Testis (tissue), 3 donors: Measurements from ENCODE around the gene OR4E2. TPM values are rescaled to one million over a fixed set of nuclear protein-coding genes. Genes with fewer than 3 reads are reported as not detected.
"Not testable (repeated sequence)": the region's sequence is repeated elsewhere in the genome, so short reads cannot be mapped to it uniquely, and the experiment has no call there.

ENCODE experiments used
- DNase-seq: peaks from one replicate; pipeline ENCODE4 v3.0.0-alpha.2; 2019
- H3K27ac ChIP-seq, 2 donors: fragments of 200-600 bp; sonication (generic); one replicate each; pipeline ENCODE4 v1.5.1; 2019
- H3K27me3 ChIP-seq: fragments of 200-600 bp; sonication (generic); one replicate; pipeline ENCODE4 v1.5.1; 2019
- H3K36me3 ChIP-seq: fragments of 200-600 bp; sonication (generic); one replicate; pipeline ENCODE4 v1.5.1; 2017; ENCODE audit warnings: low read depth; ENCODE audit errors: missing control alignments
- H3K4me1 ChIP-seq: fragments of 200-600 bp; sonication (generic); one replicate; pipeline ENCODE4 v1.5.1; 2019
- H3K4me3 ChIP-seq, 2 donors: fragments of 200-600 bp; sonication (generic); one replicate each; pipeline ENCODE4 v1.5.1; 2017 to 2019
- H3K9me3 ChIP-seq: fragments of 200-600 bp; sonication (generic); one replicate; pipeline ENCODE4 v1.5.1; 2017
- POLR2A ChIP-seq: fragments of 450-650 bp; IDR thresholded peaks from one replicate; pipeline ENCODE4 v1.6.1; 2017; ENCODE audit warnings: antibody characterized with exemption, mild to moderate bottlenecking, moderate library complexity
- WGBS, 2 donors: methylation state at CpG; one replicate each; pipeline ENCODE4 v1.1.5; 2018; 5-methylcytosine and 5-hydroxymethylcytosine counted together
- intact Hi-C: fragments of 100-400 bp; cut with DNase I; formaldehyde crosslinking; loops from one replicate; pipeline ENCODE4 v1.15.1; 2023; ENCODE audit warnings: low total_unique reads
- polyA plus RNA-seq: library from polyadenylated mRNA; stranded (reverse); fragments of 350-450 nt; fragmentation: Illumina TruSeq; extraction: RNeasy Lipid Tissue Mini Kit (QIAGEN cat#74804); gene quantifications from one replicate; pipeline ENCODE4 v1.2.3, GENCODE V29; 2014; ENCODE audit warnings: low read depth, low replicate concordance; ENCODE audit not compliant: insufficient read depth
- total RNA-seq, 2 donors: library from RNA; depleted of rRNA; stranded (reverse); fragments of >200 nt; gene quantifications; one replicate each; pipeline ENCODE4 v1.2.3, GENCODE V29; 2016
- TF ChIP-seq, protein P1 (sequence below), 3 experiments: fragments of 450-650 bp in 2 of 3; fragments of 200-600 bp in 1 of 3; sonication (generic) in 1 of 3; IDR thresholded peaks; one replicate each; pipeline ENCODE4 v1.5.1; 2016 to 2019; ENCODE audit warnings: antibody characterized with exemption in 3 of 3, mild to moderate bottlenecking in 2 of 3, moderate library complexity in 1 of 3

Gene OR4E2
- total and polyA plus RNA-seq, 3 donors from 2014 or later, result 0.19 TPM; not detected in 2

GRCh38 chr14:21626491-21627230 is 27.0 kb upstream of the OR4E2 start:
- no peaks in the 10 kb centered on the region for H3K36me3 ChIP-seq
- no peaks in the 10 kb centered on the region for H3K4me1 ChIP-seq
- intact Hi-C loops, result no loop called here
- no peaks in the 10 kb centered on the region for H3K27me3 ChIP-seq
- TF ChIP-seq, protein P1, sequence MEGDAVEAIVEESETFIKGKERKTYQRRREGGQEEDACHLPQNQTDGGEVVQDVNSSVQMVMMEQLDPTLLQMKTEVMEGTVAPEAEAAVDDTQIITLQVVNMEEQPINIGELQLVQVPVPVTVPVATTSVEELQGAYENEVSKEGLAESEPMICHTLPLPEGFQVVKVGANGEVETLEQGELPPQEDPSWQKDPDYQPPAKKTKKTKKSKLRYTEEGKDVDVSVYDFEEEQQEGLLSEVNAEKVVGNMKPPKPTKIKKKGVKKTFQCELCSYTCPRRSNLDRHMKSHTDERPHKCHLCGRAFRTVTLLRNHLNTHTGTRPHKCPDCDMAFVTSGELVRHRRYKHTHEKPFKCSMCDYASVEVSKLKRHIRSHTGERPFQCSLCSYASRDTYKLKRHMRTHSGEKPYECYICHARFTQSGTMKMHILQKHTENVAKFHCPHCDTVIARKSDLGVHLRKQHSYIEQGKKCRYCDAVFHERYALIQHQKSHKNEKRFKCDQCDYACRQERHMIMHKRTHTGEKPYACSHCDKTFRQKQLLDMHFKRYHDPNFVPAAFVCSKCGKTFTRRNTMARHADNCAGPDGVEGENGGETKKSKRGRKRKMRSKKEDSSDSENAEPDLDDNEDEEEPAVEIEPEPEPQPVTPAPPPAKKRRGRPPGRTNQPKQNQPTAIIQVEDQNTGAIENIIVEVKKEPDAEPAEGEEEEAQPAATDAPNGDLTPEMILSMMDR (IDR thresholded peaks at IDR 0.05), result no peak
- no peak for TF ChIP-seq POLR2A
- no peak for DNase-seq
- no peak overlapping the region for H3K27ac ChIP-seq
- no peak overlapping the region for H3K4me3 ChIP-seq
- WGBS, 2 donors, result 73 to 86% methylated on average over 3 of the region's 3 CpGs
- no peaks in the 10 kb centered on the region for H3K9me3 ChIP-seq

DNA sequence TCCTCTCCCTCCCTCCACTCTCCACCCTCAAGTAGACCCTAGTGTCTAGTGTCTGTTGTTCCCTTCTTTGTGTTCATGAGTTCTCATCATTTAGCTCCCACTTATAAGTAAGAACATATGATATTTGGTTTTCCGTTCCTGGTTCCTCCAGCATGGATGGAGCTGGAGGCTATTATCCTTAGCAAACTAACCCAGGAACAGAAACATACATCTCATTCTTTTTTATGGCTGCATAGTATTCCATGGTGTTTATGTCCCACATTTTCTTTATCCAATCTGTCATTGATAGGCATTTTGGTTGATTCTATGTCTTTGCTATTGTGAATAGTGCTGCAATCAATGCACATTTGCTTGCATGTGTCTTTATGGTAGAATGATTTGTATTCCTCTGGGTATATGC is 23.1 kb upstream of the OR4E2 start:
- H3K4me3 ChIP-seq, H3K4me1 ChIP-seq, H3K27ac ChIP-seq, H3K27me3 ChIP-seq, H3K36me3 ChIP-seq, DNase-seq, H3K9me3 ChIP-seq, intact Hi-C loops: not testable (repeated sequence)
- WGBS, 2 donors, result 96 to 100% methylated on average over 1 of the region's 1 CpG

DNA sequence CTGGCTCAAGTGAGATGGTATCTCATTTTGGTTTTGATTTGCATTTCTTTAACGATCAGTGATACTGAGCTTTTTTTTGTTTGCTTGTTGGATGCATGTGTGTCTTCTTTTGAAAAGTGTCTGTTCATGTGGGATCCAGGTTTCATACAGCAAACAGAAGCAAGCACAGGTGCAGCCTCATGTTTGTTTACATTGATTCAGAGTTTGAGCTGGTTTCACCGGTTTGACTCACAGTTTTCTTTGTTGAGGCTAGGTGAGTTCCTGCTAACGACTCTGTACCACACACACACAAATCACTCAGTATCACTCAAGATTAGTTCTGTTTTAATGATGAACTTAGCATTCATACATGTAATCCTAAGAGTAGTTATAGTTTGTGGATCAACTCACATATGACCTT is 22.6 kb upstream of the OR4E2 start:
- Histone ChIP-seq H3K36me3 (no peaks in the 10 kb centered on the region), H3K27me3 (no peaks in the 10 kb centered on the region), H3K4me1 (no peaks in the 10 kb centered on the region), H3K9me3 (no peaks in the 10 kb centered on the region), H3K27ac (no peak overlapping the region), H3K4me3 (no peak overlapping the region)
- no peak for DNase-seq
- intact Hi-C loops, result no loop called here
- 24 to 62% methylated on average over 3 of the region's 3 CpGs for WGBS, 2 donors
- TF ChIP-seq POLR2A, result no peak
- TF ChIP-seq, protein P1 (IDR thresholded peaks at IDR 0.05), result no peak

GRCh38 chr14:21634840-21635239 is 18.8 kb upstream of the OR4E2 start, which contains the start of gene OR10G2:
OR10G2 (minus strand) TSS chr14:21634940; CDS start chr14:21634842, 98 bp downstream.
- intact Hi-C loops, result no loop called here
- H3K4me3 ChIP-seq, result no peak within 1 kb of the TSS
- 77 to 86% methylated on average over 4 of the region's 4 CpGs for whole genome bisulfite sequencing, 2 donors
- H3K27ac ChIP-seq, result no peak within 1 kb of the TSS
- no peaks in the 10 kb centered on the region for H3K9me3 ChIP-seq
- no peaks in the 10 kb centered on the region for H3K27me3 ChIP-seq
- no peak for DNase-seq
- H3K4me1 ChIP-seq, result no peaks in the 10 kb centered on the region
- no peak for TF ChIP-seq POLR2A
- TF ChIP-seq, protein P1 (IDR thresholded peaks at IDR 0.05), result no peak
- no peaks in the 10 kb centered on the region for H3K36me3 ChIP-seq

GRCh38 chr14:21642683-21643082 is 11.0 kb upstream of the OR4E2 start:
- Histone ChIP-seq H3K27ac (no peak overlapping the region), H3K4me1 (no peaks in the 10 kb centered on the region), H3K4me3 (no peak overlapping the region), H3K27me3 (no peaks in the 10 kb centered on the region), H3K36me3 (no peaks in the 10 kb centered on the region), H3K9me3 (no peaks in the 10 kb centered on the region)
- DNase-seq, result no peak
- 33 to 53% methylated on average over 3 of the region's 3 CpGs for WGBS, 2 donors
- intact Hi-C loops, result no loop called here
- TF ChIP-seq, protein P1 (IDR thresholded peaks at IDR 0.05), result no peak
- no peak for TF ChIP-seq POLR2A
